Left ventricle myocardium inferior (tissue), 1 donor: ENCODE data around the gene FNDC3A. TPM values are rescaled to one million over a fixed set of nuclear protein-coding genes. Genes with fewer than 3 reads are reported as not detected.

Experiments
- DNase-seq: peaks from one replicate; pipeline ENCODE4 v3.0.0-alpha.2; 2020
- H3K27ac ChIP-seq: fragments of 200-600 bp; replicated peaks from 2 replicates; pipeline ENCODE4 v1.8.0; 2021
- H3K27me3 ChIP-seq: fragments of 200-600 bp; 2 replicates; pipeline ENCODE4 v1.8.0; 2021; ENCODE audit warnings: low read depth
- H3K36me3 ChIP-seq: fragments of 200-600 bp; 2 replicates; pipeline ENCODE4 v1.8.0; 2021
- H3K4me1 ChIP-seq: fragments of 200-600 bp; 2 replicates; pipeline ENCODE4 v1.8.0; 2021
- H3K4me3 ChIP-seq: fragments of 200-600 bp; 2 replicates; pipeline ENCODE4 v1.8.0; 2021; ENCODE audit warnings: mild to moderate bottlenecking, moderate library complexity
- H3K9me3 ChIP-seq: fragments of 200-600 bp; replicated peaks from 2 replicates; pipeline ENCODE4 v1.8.0; 2021
- intact Hi-C: fragments of 100-400 bp; cut with micrococcal nuclease; formaldehyde crosslinking; loops from one replicate; pipeline ENCODE4 v1.11.0; 2022
- total RNA-seq: library from RNA; stranded (reverse); fragmentation: NEBNext Ultra II Directional; extraction: Animal tissue kit (Norgen Biotek cat#: 25700); gene quantifications from one replicate; pipeline ENCODE4 v1.2.1, GENCODE V29; 2021
- TF ChIP-seq, protein P1 (sequence below): fragments of 200-600 bp; IDR thresholded peaks from 2 replicates; pipeline ENCODE4 v1.8.0; 2021; ENCODE audit warnings: antibody characterized with exemption, mild to moderate bottlenecking, borderline replicate concordance
- donor health status: DM: no; HTN: yes; CAD: no; lungs with severe emphysema.

Gene FNDC3A
- total RNA-seq, 1 donor from 2014 or later = 18.9 TPM

DNA sequence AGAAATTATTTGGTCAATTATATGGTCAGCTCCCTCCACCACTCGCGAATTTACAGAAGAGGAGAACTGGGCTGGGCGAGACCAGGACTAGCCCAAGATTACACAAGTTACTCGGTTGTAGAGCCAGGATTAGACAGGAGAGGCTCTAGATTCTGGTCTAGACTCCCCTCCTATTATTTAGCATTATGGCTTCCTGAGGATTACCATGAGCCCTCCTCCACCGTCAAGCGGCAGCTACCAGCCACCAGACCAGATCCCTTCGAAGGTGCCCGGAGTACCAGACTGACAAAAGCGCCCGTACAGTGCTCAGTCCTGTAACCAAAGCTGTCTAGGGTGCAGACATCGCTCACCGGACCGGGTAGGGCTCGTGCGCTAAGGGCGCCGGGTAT lies 243.9 kb downstream of the FNDC3A start:
- H3K27me3 ChIP-seq = peaks cover 72% of the 10 kb centered on the region
- DNase-seq = no peak
- no peaks in the 10 kb centered on the region for H3K36me3 ChIP-seq
- H3K27ac ChIP-seq = no peak overlapping the region
- H3K9me3 ChIP-seq = no peaks in the 10 kb centered on the region
- TF ChIP-seq, protein P1, sequence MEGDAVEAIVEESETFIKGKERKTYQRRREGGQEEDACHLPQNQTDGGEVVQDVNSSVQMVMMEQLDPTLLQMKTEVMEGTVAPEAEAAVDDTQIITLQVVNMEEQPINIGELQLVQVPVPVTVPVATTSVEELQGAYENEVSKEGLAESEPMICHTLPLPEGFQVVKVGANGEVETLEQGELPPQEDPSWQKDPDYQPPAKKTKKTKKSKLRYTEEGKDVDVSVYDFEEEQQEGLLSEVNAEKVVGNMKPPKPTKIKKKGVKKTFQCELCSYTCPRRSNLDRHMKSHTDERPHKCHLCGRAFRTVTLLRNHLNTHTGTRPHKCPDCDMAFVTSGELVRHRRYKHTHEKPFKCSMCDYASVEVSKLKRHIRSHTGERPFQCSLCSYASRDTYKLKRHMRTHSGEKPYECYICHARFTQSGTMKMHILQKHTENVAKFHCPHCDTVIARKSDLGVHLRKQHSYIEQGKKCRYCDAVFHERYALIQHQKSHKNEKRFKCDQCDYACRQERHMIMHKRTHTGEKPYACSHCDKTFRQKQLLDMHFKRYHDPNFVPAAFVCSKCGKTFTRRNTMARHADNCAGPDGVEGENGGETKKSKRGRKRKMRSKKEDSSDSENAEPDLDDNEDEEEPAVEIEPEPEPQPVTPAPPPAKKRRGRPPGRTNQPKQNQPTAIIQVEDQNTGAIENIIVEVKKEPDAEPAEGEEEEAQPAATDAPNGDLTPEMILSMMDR = no peak
- H3K4me1 ChIP-seq = peaks cover 21% of the 10 kb centered on the region
- H3K4me3 ChIP-seq = peak overlapping the region; percentile 66
- intact Hi-C loops = no loop called here

DNA sequence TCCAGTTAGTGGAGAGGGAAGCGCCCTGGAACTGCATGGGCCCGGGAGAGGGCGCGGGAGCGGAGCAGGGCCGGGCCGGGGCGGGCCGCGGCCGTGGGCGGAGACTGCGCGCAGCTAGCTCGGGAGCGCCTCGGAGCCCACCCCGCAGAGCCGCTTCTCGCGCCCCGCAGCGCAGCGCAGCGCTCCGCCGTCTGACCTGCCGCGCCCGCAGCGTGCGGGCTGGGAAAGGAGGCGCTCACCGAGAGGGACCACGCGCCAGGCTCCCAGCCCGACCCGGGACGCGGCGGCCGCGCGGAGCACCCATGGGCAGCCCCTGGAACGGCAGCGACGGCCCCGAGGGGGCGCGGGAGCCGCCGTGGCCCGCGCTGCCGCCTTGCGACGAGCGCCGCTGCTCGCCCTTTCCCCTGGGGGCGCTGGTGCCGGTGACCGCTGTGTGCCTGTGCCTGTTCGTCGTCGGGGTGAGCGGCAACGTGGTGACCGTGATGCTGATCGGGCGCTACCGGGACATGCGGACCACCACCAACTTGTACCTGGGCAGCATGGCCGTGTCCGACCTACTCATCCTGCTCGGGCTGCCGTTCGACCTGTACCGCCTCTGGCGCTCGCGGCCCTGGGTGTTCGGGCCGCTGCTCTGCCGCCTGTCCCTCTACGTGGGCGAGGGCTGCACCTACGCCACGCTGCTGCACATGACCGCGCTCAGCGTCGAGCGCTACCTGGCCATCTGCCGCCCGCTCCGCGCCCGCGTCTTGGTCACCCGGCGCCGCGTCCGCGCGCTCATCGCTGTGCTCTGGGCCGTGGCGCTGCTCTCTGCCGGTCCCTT lies 244.5 kb downstream of the FNDC3A start, which contains the start of gene MLNR:
Gene MLNR (plus strand): TSS at position 303 of the 820 bp plus-strand sequence. CDS start 0 bp downstream, at position 303.
- Histone ChIP-seq H3K4me1 (peaks cover 22% of the 10 kb centered on the region), H3K27ac (no peak within 1 kb of the TSS), H3K27me3 (peaks cover 72% of the 10 kb centered on the region), H3K9me3 (no peaks in the 10 kb centered on the region), H3K4me3 (peak within 1 kb of the TSS; percentile 66), H3K36me3 (no peaks in the 10 kb centered on the region)
- intact Hi-C loops = no loop called here
- TF ChIP-seq, protein P1 = peak; percentile 22
- no peak for DNase-seq

DNA sequence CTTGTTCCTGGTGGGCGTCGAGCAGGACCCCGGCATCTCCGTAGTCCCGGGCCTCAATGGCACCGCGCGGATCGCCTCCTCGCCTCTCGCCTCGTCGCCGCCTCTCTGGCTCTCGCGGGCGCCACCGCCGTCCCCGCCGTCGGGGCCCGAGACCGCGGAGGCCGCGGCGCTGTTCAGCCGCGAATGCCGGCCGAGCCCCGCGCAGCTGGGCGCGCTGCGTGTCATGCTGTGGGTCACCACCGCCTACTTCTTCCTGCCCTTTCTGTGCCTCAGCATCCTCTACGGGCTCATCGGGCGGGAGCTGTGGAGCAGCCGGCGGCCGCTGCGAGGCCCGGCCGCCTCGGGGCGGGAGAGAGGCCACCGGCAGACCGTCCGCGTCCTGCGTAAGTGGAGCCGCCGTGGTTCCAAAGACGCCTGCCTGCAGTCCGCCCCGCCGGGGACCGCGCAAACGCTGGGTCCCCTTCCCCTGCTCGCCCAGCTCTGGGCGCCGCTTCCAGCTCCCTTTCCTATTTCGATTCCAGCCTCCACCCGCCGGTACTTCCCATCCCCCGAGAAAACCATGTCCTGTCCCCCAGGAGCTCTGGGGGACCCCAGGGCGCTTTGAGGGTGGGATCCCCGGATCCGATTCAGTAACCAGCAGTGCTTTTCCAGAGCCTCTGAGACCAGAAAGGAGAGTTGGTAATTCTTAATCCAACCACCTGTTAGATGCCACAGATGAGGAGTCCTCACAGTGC lies 245.3 kb downstream of the FNDC3A start:
- Histone ChIP-seq H3K4me3 (peak overlapping the region; percentile 66), H3K4me1 (peaks cover 29% of the 10 kb centered on the region), H3K36me3 (no peaks in the 10 kb centered on the region), H3K27me3 (peaks cover 72% of the 10 kb centered on the region), H3K9me3 (no peaks in the 10 kb centered on the region), H3K27ac (no peak overlapping the region)
- TF ChIP-seq, protein P1 = no peak
- no peak for DNase-seq
- intact Hi-C loops = no loop called here

DNA sequence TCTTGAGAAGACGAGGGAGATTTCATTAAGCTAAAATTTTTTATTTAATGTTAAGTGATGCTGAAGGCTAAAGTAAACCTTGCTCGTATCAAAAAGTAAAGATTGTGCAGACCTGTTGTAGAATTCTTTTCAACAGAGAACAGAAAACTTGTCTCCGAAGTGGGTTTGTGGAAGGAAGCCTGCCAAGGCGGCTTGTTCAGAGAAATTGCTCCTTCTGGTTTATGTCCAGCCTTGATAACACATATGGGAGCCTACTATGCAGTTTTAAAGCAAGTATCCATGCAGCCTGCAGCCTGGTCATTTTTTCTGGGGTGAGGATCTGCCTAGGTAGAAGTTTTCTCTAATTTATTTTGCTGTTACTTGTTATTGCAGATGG lies 245.9 kb downstream of the FNDC3A start:
- Histone ChIP-seq H3K4me3 (peak overlapping the region; percentile 66), H3K27me3 (peaks cover 72% of the 10 kb centered on the region), H3K4me1 (peaks cover 29% of the 10 kb centered on the region), H3K36me3 (no peaks in the 10 kb centered on the region), H3K9me3 (no peaks in the 10 kb centered on the region), H3K27ac (no peak overlapping the region)
- no peak for DNase-seq
- intact Hi-C loops = no loop called here
- TF ChIP-seq, protein P1 = no peak

DNA sequence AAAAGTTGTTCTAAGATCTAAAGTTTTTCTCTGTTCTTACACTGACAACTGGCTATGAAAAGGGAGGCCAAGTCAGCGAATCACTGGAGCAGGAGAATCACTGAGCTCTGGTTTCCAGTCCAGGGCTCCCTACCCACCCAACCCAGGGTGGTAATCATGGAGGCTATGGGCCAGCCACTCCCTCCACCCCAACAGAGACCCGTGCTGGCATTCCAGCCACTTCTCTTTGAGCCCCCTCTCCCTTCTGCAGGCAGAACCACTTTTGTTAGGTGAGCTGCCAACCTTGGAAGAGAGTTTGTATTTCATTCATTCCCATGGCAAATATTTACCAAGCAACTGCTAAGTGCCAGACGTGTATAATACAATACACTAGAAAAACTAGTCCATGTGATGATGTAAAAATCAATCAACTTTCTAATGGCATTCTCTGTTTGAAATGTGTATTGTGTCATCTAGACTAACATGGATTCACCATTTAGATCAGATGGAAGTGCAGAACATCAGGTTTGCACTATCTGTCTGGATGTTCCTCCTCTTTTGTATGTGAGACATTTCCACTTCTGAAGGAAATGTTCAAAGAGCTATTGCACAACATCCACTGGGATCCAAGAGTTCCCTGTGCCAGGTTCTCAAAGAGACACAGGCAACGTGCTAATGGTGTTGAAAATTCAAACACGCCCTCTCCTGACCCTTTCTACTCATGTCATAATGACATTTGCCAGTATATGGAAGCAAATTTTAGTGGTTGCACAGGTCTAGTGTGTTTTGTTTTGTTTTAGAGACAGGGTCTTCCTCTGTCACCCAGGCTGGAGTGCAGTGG lies 249.7 kb downstream of the FNDC3A start:
- no peaks in the 10 kb centered on the region for H3K9me3 ChIP-seq
- TF ChIP-seq, protein P1 = no peak
- DNase-seq = no peak
- H3K4me3 ChIP-seq = no peak overlapping the region
- H3K27me3 ChIP-seq = peaks cover 41% of the 10 kb centered on the region
- H3K4me1 ChIP-seq = peaks cover 18% of the 10 kb centered on the region
- H3K36me3 ChIP-seq = no peaks in the 10 kb centered on the region
- intact Hi-C loops = no loop called here
- H3K27ac ChIP-seq = no peak overlapping the region
